HG03558 (cell line): ENCODE measurements around the gene XPO5.
"Not testable (repeated sequence)": the region's sequence is repeated elsewhere in the genome, so short reads cannot be mapped to it uniquely, and the experiment has no call there.

ENCODE experiments used
- ATAC-seq: cut with Tn5 transposase; IDR thresholded peaks from one replicate; pipeline ENCODE4 v1.9.1; 2021; ENCODE audit warnings: moderate number of reproducible peaks; ENCODE audit not compliant: unreplicated experiment; ENCODE audit errors: extremely low read depth

XPO5 gene

GRCh38 chr6:43588194-43588593 is 12.4 kb upstream of the XPO5 start:
- ATAC-seq: no peak

GRCh38 chr6:43584892-43585570 is 9.2 kb upstream of the XPO5 start:
- ATAC-seq: no peak

GRCh38 chr6:43582911-43583310 is 7.1 kb upstream of the XPO5 start:
- no peak for ATAC-seq

GRCh38 chr6:43579171-43579570 is 3.3 kb upstream of the XPO5 start:
- no peak for ATAC-seq

GRCh38 chr6:43578748-43579147 is 2.9 kb upstream of the XPO5 start:
- no peak for ATAC-seq

- ATAC-seq: no peak
Observed at GRCh38 chr6:43575105-43575771, 600 bp downstream of the XPO5 start.

GRCh38 chr6:43572015-43572414 is 3.8 kb downstream of the XPO5 start:
- no peak for ATAC-seq

GRCh38 chr6:43570876-43571441 is 4.9 kb downstream of the XPO5 start:
- no peak for ATAC-seq

- ATAC-seq: no peak
Observed at GRCh38 chr6:43559328-43559727, 16.5 kb downstream of the XPO5 start.

GRCh38 chr6:43557620-43558019 is 18.2 kb downstream of the XPO5 start:
- not testable (repeated sequence) for ATAC-seq

GRCh38 chr6:43547222-43547621 is 28.6 kb downstream of the XPO5 start:
- no peak for ATAC-seq

GRCh38 chr6:43544461-43544860 is 31.4 kb downstream of the XPO5 start:
- ATAC-seq: no peak

GRCh38 chr6:43541774-43542471 is 33.9 kb downstream of the XPO5 start:
- ATAC-seq: no peak

GRCh38 chr6:43540507-43540906 is 35.3 kb downstream of the XPO5 start:
- ATAC-seq: no peak

GRCh38 chr6:43539409-43539808 is 36.4 kb downstream of the XPO5 start:
- not testable (repeated sequence) for ATAC-seq

- not testable (repeated sequence) for ATAC-seq
Observed at GRCh38 chr6:43538986-43539385, 36.9 kb downstream of the XPO5 start.

GRCh38 chr6:43532201-43532600 is 43.6 kb downstream of the XPO5 start:
- ATAC-seq: no peak

GRCh38 chr6:43524483-43524961 is 51.3 kb downstream of the XPO5 start:
- no peak for ATAC-seq

GRCh38 chr6:43523284-43523683 is 52.6 kb downstream of the XPO5 start:
- ATAC-seq: no peak

- no peak for ATAC-seq
Observed at GRCh38 chr6:43522547-43523261, 53.1 kb downstream of the XPO5 start.
